Measurements from ENCODE around the gene S100A10.

DNA sequence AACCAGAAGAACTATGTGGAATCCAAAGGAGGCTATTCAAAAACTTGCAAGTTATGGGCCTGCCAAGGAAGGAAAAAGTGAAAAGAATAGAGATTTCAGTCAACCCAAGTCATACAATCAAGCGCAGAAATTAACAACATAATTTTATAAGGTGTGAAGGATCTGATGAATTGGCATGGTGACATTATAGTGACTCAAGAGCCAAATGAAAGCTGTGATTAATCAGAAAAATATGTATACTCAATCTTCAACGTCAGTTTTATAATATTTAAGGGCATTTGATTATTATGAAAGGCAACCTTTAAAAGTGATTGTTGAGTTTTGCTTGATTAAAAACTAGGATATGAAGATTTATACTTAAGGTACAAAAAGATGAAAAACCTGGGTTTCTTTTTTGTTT is 46.5 kb downstream of the S100A10 start:
- TF ChIP-seq, protein P1, sequence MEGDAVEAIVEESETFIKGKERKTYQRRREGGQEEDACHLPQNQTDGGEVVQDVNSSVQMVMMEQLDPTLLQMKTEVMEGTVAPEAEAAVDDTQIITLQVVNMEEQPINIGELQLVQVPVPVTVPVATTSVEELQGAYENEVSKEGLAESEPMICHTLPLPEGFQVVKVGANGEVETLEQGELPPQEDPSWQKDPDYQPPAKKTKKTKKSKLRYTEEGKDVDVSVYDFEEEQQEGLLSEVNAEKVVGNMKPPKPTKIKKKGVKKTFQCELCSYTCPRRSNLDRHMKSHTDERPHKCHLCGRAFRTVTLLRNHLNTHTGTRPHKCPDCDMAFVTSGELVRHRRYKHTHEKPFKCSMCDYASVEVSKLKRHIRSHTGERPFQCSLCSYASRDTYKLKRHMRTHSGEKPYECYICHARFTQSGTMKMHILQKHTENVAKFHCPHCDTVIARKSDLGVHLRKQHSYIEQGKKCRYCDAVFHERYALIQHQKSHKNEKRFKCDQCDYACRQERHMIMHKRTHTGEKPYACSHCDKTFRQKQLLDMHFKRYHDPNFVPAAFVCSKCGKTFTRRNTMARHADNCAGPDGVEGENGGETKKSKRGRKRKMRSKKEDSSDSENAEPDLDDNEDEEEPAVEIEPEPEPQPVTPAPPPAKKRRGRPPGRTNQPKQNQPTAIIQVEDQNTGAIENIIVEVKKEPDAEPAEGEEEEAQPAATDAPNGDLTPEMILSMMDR (conservative IDR thresholded peaks at IDR 0.05; ENCODE audit: low read depth, low read length), result no peak
- no peak for TF ChIP-seq POLR2A (IDR thresholded peaks at IDR 0.05; ENCODE audit: low read depth, low read length)
- TF ChIP-seq RCOR1 (IDR thresholded peaks at IDR 0.05; ENCODE audit: insufficient replicate concordance, low read length), result no peak
- no peak for TF ChIP-seq MAZ (IDR thresholded peaks at IDR 0.05; ENCODE audit: borderline replicate concordance, low read depth, low read length)
- TF ChIP-seq MXI1 (IDR thresholded peaks at IDR 0.05; ENCODE audit: borderline replicate concordance, low read depth, low read length), result no peak
- no peak for TF ChIP-seq RAD21 (IDR thresholded peaks at IDR 0.05; ENCODE audit: low read length)
- TF ChIP-seq, protein P2, sequence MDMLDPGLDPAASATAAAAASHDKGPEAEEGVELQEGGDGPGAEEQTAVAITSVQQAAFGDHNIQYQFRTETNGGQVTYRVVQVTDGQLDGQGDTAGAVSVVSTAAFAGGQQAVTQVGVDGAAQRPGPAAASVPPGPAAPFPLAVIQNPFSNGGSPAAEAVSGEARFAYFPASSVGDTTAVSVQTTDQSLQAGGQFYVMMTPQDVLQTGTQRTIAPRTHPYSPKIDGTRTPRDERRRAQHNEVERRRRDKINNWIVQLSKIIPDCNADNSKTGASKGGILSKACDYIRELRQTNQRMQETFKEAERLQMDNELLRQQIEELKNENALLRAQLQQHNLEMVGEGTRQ (IDR thresholded peaks at IDR 0.05; ENCODE audit: low read depth, low read length), result no peak
- TF ChIP-seq CEBPB (IDR thresholded peaks at IDR 0.05; ENCODE audit: low read depth, low read length), result no peak
- no peak for TF ChIP-seq SMC3 (IDR thresholded peaks at IDR 0.05; ENCODE audit: low read depth, low read length)
- TF ChIP-seq NFE2L2 (IDR thresholded peaks at IDR 0.05; ENCODE audit: low read depth, low read length), result no peak
- TF ChIP-seq, protein P3, sequence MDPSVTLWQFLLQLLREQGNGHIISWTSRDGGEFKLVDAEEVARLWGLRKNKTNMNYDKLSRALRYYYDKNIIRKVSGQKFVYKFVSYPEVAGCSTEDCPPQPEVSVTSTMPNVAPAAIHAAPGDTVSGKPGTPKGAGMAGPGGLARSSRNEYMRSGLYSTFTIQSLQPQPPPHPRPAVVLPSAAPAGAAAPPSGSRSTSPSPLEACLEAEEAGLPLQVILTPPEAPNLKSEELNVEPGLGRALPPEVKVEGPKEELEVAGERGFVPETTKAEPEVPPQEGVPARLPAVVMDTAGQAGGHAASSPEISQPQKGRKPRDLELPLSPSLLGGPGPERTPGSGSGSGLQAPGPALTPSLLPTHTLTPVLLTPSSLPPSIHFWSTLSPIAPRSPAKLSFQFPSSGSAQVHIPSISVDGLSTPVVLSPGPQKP (IDR thresholded peaks at IDR 0.05; ENCODE audit: borderline replicate concordance, low read depth, low read length), result no peak
- TF ChIP-seq FOS (IDR thresholded peaks at IDR 0.05; ENCODE audit: low read depth, low read length), result no peak
- no peak for TF ChIP-seq CHD1 (IDR thresholded peaks at IDR 0.05; ENCODE audit: low read depth, low read length)

All from IMR-90 (cell line).